BJ (cell line): ENCODE measurements around the gene ATP5PB. TPM values are rescaled to one million over a fixed set of nuclear protein-coding genes. Genes with fewer than 3 reads are reported as not detected.

Experiments used
- CTCF ChIA-PET: fragments of 350-600 bp; formaldehyde crosslinking; extraction: SDS; loops from one replicate; lab custom pipeline; 2021; ENCODE audit warnings: antibody characterized with exemption, inconsistent platforms; lab: Yijun Ruan, JAX
- POLR2A ChIA-PET: fragments of 300-600 bp; sonication (Branson Sonifier 250); formaldehyde crosslinking; extraction: SDS; loops from one replicate; lab custom pipeline; 2021; ENCODE audit warnings: antibody characterized with exemption; lab: Charles Lee
- DNase-seq: peaks from one replicate; pipeline ENCODE4 v3.0.0-alpha.2; 2011; ENCODE audit warnings: low read depth
- H3K27me3 ChIP-seq: 2 replicates; pipeline ENCODE4 v1.6.0; 2011; ENCODE audit warnings: low read length; ENCODE audit not compliant: control insufficient read depth, insufficient read depth
- H3K36me3 ChIP-seq: 2 replicates; pipeline ENCODE4 v1.5.1; 2011; ENCODE audit warnings: low read length; ENCODE audit not compliant: control insufficient read depth, insufficient read depth
- H3K4me3 ChIP-seq: 2 replicates; pipeline ENCODE4 v1.5.1; 2011; ENCODE audit warnings: low read depth, mild to moderate bottlenecking, control low read depth, low read length
- polyA plus RNA-seq: library from polyadenylated mRNA; depleted of rRNA; stranded (reverse); fragments of >200 nt; gene quantifications from 2 replicates; pipeline ENCODE4 v1.2.3, GENCODE V29; 2011
- TF ChIP-seq, protein P1 (sequence below): IDR thresholded peaks from 2 replicates; pipeline ENCODE4 v1.5.1; 2011; ENCODE audit warnings: low read depth, mild to moderate bottlenecking, control low read depth, inconsistent platforms, low read length, moderate library complexity; ENCODE audit not compliant: insufficient read depth

ATP5PB gene
- polyA plus RNA-seq, 1 experiment: 224 TPM

GRCh38 chr1:111491070-111491469, 41.8 kb downstream of the ATP5PB start:
- ChIA-PET CTCF (interaction anchor here (1.0 kb wide), 1 partner anchor 98 kb away, joined by 3 read pairs; no protein-coding TSS in a partner anchor), POLR2A (no interaction called here)
- TF ChIP-seq, protein P1, sequence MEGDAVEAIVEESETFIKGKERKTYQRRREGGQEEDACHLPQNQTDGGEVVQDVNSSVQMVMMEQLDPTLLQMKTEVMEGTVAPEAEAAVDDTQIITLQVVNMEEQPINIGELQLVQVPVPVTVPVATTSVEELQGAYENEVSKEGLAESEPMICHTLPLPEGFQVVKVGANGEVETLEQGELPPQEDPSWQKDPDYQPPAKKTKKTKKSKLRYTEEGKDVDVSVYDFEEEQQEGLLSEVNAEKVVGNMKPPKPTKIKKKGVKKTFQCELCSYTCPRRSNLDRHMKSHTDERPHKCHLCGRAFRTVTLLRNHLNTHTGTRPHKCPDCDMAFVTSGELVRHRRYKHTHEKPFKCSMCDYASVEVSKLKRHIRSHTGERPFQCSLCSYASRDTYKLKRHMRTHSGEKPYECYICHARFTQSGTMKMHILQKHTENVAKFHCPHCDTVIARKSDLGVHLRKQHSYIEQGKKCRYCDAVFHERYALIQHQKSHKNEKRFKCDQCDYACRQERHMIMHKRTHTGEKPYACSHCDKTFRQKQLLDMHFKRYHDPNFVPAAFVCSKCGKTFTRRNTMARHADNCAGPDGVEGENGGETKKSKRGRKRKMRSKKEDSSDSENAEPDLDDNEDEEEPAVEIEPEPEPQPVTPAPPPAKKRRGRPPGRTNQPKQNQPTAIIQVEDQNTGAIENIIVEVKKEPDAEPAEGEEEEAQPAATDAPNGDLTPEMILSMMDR: no peak
- DNase-seq: no peak
- Histone ChIP-seq H3K36me3 (no peaks in the 10 kb centered on the region), H3K27me3 (peaks cover 6% of the 10 kb centered on the region; the same call in 1 of the 2 replicates), H3K4me3 (no peak overlapping the region)

GRCh38 chr1:111496398-111496797, 47.1 kb downstream of the ATP5PB start:
- Histone ChIP-seq H3K27me3 (peaks cover 2% of the 10 kb centered on the region; the same call in 1 of the 2 replicates), H3K36me3 (no peaks in the 10 kb centered on the region), H3K4me3 (no peak overlapping the region)
- TF ChIP-seq, protein P1: no peak
- ChIA-PET POLR2A (interaction anchor here (0.6 kb wide), 1 partner anchor 159 kb away, joined by 3 read pairs; no protein-coding TSS in a partner anchor), CTCF (interaction anchor here (1.6 to 4.7 kb wide), 3 partner anchors 9 to 259 kb away, joined by 4 to 36 read pairs (median 7); partner anchors contain the start of gene DDX20)
- DNase-seq: no peak

- TF ChIP-seq, protein P1: no peak
- Histone ChIP-seq H3K27me3 (no peaks in the 10 kb centered on the region; the same call in 1 of the 2 replicates), H3K36me3 (no peaks in the 10 kb centered on the region), H3K4me3 (no peak overlapping the region)
- POLR2A ChIA-PET: no interaction called here
- CTCF ChIA-PET: interaction anchor here (1.2 to 4.7 kb wide), 6 partner anchors 9 to 272 kb away, joined by 3 to 36 read pairs (median 4); no protein-coding TSS in a partner anchor
- DNase-seq: no peak
Observed at GRCh38 chr1:111497592-111497991, 48.3 kb downstream of the ATP5PB start.

GRCh38 chr1:111499026-111499785, 49.9 kb downstream of the ATP5PB start:
- Histone ChIP-seq H3K27me3 (no peaks in the 10 kb centered on the region; the same call in none of the 2 replicates), H3K36me3 (no peaks in the 10 kb centered on the region), H3K4me3 (no peak overlapping the region)
- no peak for DNase-seq
- TF ChIP-seq, protein P1: no peak
- POLR2A ChIA-PET: interaction anchor here (0.6 kb wide), 1 partner anchor 209 kb away, joined by 3 read pairs; no protein-coding TSS in a partner anchor
- CTCF ChIA-PET: interaction anchor here (2.6 to 4.7 kb wide), 2 partner anchors 9 to 16 kb away, joined by 10 to 36 read pairs; no protein-coding TSS in a partner anchor

- Histone ChIP-seq H3K4me3 (no peak overlapping the region), H3K36me3 (no peaks in the 10 kb centered on the region), H3K27me3 (no peaks in the 10 kb centered on the region; the same call in none of the 2 replicates)
- ChIA-PET POLR2A (no interaction called here), CTCF (no interaction called here)
- DNase-seq: no peak
- TF ChIP-seq, protein P1: no peak
Observed at GRCh38 chr1:111501645-111502044, 52.4 kb downstream of the ATP5PB start.
